Measurements from ENCODE around the gene HINT3. TPM values are rescaled to one million over a fixed set of nuclear protein-coding genes. Genes with fewer than 3 reads are reported as not detected.

Gene HINT3
- total and polyA plus RNA-seq, 2 experiments from 2014 or later, result 1.8 to 8.0 TPM

- H3K4me1 ChIP-seq (ENCODE audit: insufficient read depth), result peaks cover 10% of the 10 kb centered on the region
- H3F3A ChIP-seq (replicated peaks; ENCODE audit: low read depth), result no peaks in the 10 kb centered on the region
- H3K27me3 Mint-ChIP-seq (ENCODE audit: insufficient read depth, low read depth, poor library complexity), result peaks cover 5% of the 10 kb centered on the region
- H3K27ac ChIP-seq (ENCODE audit: low read depth), result no peak overlapping the region
- no peaks in the 10 kb centered on the region for H3K36me3 Mint-ChIP-seq (ENCODE audit: low read depth)
- H3K79me2 ChIP-seq (replicated peaks; ENCODE audit: insufficient read depth), result no peaks in the 10 kb centered on the region
- H3K9me3 Mint-ChIP-seq, result no peaks in the 10 kb centered on the region
- no peaks in the 10 kb centered on the region for H3K9me2 ChIP-seq (ENCODE audit: insufficient read depth)
- H3K27ac Mint-ChIP-seq, result no peak overlapping the region
- H3K36me3 ChIP-seq (ENCODE audit: insufficient read depth), result no peaks in the 10 kb centered on the region
- no peak overlapping the region for H3K4me2 ChIP-seq
- H3K4me3 Mint-ChIP-seq, result no peak overlapping the region
- ATAC-seq (no peak), DNase-seq (ENCODE audit: low spot score) (no peak)
- H3K27me3 ChIP-seq (ENCODE audit: insufficient read depth), result no peaks in the 10 kb centered on the region
- H2AFZ ChIP-seq, result no peak overlapping the region
- TF ChIP-seq ETS1 (IDR thresholded peaks at IDR 0.05), result no peak
- TF ChIP-seq EZH2 (IDR thresholded peaks at IDR 0.05; ENCODE audit: low read depth, unreplicated experiment), result no peak
- TF ChIP-seq, protein P1, sequence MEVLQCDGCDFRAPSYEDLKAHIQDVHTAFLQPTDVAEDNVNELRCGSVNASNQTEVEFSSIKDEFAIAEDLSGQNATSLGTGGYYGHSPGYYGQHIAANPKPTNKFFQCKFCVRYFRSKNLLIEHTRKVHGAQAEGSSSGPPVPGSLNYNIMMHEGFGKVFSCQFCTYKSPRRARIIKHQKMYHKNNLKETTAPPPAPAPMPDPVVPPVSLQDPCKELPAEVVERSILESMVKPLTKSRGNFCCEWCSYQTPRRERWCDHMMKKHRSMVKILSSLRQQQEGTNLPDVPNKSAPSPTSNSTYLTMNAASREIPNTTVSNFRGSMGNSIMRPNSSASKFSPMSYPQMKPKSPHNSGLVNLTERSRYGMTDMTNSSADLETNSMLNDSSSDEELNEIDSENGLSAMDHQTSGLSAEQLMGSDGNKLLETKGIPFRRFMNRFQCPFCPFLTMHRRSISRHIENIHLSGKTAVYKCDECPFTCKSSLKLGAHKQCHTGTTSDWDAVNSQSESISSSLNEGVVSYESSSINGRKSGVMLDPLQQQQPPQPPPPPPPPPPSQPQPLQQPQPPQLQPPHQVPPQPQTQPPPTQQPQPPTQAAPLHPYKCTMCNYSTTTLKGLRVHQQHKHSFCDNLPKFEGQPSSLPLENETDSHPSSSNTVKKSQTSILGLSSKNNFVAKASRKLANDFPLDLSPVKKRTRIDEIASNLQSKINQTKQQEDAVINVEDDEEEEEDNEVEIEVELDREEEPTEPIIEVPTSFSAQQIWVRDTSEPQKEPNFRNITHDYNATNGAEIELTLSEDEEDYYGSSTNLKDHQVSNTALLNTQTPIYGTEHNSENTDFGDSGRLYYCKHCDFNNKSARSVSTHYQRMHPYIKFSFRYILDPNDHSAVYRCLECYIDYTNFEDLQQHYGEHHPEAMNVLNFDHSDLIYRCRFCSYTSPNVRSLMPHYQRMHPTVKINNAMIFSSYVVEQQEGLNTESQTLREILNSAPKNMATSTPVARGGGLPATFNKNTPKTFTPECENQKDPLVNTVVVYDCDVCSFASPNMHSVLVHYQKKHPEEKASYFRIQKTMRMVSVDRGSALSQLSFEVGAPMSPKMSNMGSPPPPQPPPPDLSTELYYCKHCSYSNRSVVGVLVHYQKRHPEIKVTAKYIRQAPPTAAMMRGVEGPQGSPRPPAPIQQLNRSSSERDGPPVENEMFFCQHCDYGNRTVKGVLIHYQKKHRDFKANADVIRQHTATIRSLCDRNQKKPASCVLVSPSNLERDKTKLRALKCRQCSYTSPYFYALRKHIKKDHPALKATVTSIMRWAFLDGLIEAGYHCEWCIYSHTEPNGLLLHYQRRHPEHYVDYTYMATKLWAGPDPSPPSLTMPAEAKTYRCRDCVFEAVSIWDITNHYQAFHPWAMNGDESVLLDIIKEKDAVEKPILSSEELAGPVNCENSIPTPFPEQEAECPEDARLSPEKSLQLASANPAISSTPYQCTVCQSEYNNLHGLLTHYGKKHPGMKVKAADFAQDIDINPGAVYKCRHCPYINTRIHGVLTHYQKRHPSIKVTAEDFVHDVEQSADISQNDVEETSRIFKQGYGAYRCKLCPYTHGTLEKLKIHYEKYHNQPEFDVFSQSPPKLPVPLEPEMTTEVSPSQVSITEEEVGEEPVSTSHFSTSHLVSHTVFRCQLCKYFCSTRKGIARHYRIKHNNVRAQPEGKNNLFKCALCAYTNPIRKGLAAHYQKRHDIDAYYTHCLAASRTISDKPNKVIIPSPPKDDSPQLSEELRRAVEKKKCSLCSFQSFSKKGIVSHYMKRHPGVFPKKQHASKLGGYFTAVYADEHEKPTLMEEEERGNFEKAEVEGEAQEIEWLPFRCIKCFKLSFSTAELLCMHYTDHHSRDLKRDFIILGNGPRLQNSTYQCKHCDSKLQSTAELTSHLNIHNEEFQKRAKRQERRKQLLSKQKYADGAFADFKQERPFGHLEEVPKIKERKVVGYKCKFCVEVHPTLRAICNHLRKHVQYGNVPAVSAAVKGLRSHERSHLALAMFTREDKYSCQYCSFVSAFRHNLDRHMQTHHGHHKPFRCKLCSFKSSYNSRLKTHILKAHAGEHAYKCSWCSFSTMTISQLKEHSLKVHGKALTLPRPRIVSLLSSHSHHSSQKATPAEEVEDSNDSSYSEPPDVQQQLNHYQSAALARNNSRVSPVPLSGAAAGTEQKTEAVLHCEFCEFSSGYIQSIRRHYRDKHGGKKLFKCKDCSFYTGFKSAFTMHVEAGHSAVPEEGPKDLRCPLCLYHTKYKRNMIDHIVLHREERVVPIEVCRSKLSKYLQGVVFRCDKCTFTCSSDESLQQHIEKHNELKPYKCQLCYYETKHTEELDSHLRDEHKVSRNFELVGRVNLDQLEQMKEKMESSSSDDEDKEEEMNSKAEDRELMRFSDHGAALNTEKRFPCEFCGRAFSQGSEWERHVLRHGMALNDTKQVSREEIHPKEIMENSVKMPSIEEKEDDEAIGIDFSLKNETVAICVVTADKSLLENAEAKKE (CRISPR knock-in tag; IDR thresholded peaks at IDR 0.05), result no peak
- TF ChIP-seq POLR2AphosphoS5 (IDR thresholded peaks at IDR 0.05; ENCODE audit: low read depth), result no peak
- TF ChIP-seq EZH2phosphoT487 (IDR thresholded peaks at IDR 0.05; ENCODE audit: unreplicated experiment), result no peak
- TF ChIP-seq NANOG (IDR thresholded peaks at IDR 0.05; ENCODE audit: borderline replicate concordance), result no peak
- TF ChIP-seq CREB1 (CRISPR knock-in tag; IDR thresholded peaks at IDR 0.05; ENCODE audit: low read depth), result no peak
- TF ChIP-seq, protein P2, sequence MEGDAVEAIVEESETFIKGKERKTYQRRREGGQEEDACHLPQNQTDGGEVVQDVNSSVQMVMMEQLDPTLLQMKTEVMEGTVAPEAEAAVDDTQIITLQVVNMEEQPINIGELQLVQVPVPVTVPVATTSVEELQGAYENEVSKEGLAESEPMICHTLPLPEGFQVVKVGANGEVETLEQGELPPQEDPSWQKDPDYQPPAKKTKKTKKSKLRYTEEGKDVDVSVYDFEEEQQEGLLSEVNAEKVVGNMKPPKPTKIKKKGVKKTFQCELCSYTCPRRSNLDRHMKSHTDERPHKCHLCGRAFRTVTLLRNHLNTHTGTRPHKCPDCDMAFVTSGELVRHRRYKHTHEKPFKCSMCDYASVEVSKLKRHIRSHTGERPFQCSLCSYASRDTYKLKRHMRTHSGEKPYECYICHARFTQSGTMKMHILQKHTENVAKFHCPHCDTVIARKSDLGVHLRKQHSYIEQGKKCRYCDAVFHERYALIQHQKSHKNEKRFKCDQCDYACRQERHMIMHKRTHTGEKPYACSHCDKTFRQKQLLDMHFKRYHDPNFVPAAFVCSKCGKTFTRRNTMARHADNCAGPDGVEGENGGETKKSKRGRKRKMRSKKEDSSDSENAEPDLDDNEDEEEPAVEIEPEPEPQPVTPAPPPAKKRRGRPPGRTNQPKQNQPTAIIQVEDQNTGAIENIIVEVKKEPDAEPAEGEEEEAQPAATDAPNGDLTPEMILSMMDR (conservative IDR thresholded peaks at IDR 0.05; ENCODE audit: low read depth in 2 of 2), result no peak
- H3K4me3 ChIP-seq, result no peak overlapping the region
- H4K20me1 ChIP-seq (replicated peaks; ENCODE audit: insufficient read depth), result no peaks in the 10 kb centered on the region
- H3K4me1 Mint-ChIP-seq, result peaks cover 11% of the 10 kb centered on the region
These were observed 43.4 kb upstream of the HINT3 start for GRCh38 chr6:125913145-125913544.

All from GM23338 (cell line).